Upper lobe of right lung (tissue), 1 donor: ENCODE results near the gene CAMTA1. TPM values are rescaled to one million over a fixed set of nuclear protein-coding genes. Genes with fewer than 3 reads are reported as not detected.

ENCODE experiments used
- ATAC-seq: fragments of 200-7000 bp; cut with Tn5 transposase; one replicate; pipeline ENCODE4 v1.9.1; 2020; ENCODE audit warnings: mild to moderate bottlenecking, moderate library complexity
- DNase-seq: peaks from one replicate; pipeline ENCODE4 v3.0.0-alpha.2; 2020
- H3K27ac ChIP-seq: fragments of 200-600 bp; one replicate; pipeline ENCODE4 v1.8.0; 2022
- H3K27me3 ChIP-seq: fragments of 200-600 bp; one replicate; pipeline ENCODE4 v1.8.0; 2022; ENCODE audit warnings: mild to moderate bottlenecking
- H3K36me3 ChIP-seq: fragments of 200-600 bp; one replicate; pipeline ENCODE4 v1.8.0; 2022
- H3K4me1 ChIP-seq: fragments of 200-600 bp; one replicate; pipeline ENCODE4 v1.8.0; 2022
- H3K4me3 ChIP-seq: fragments of 200-600 bp; one replicate; pipeline ENCODE4 v1.8.0; 2022; ENCODE audit warnings: mild to moderate bottlenecking
- H3K9me3 ChIP-seq: fragments of 200-600 bp; one replicate; pipeline ENCODE4 v1.8.0; 2022
- intact Hi-C: fragments of 100-400 bp; cut with DNase I; formaldehyde crosslinking; loops from one replicate; pipeline ENCODE4 v1.11.0; 2022
- total RNA-seq: library from RNA; stranded (reverse); fragmentation: NEBNext Ultra II Directional; extraction: Animal tissue kit (Norgen Biotek cat#: 25700); gene quantifications from one replicate; pipeline ENCODE4 v1.2.1, GENCODE V29; 2021
- TF ChIP-seq, protein P1 (sequence below): fragments of 200-600 bp; IDR thresholded peaks from one replicate; pipeline ENCODE4 v1.8.0; 2022; ENCODE audit warnings: antibody characterized with exemption
- donor health status: DM: no; HTN: yes; CAD: no; lungs with severe emphysema.

CAMTA1 gene
- total RNA-seq, 1 donor from 2014 or later = 63.4 TPM

- ATAC-seq = no peak
- intact Hi-C loops = loop anchor here (5.0 kb wide), 2 partner anchors 85 to 235 kb away; no protein-coding TSS in a partner anchor
- no peak for DNase-seq
- Histone ChIP-seq H3K27ac (no peak overlapping the region), H3K9me3 (no peaks in the 10 kb centered on the region), H3K36me3 (no peaks in the 10 kb centered on the region), H3K4me1 (peaks cover 7% of the 10 kb centered on the region), H3K4me3 (no peak overlapping the region), H3K27me3 (peaks cover 5% of the 10 kb centered on the region)
- TF ChIP-seq, protein P1, sequence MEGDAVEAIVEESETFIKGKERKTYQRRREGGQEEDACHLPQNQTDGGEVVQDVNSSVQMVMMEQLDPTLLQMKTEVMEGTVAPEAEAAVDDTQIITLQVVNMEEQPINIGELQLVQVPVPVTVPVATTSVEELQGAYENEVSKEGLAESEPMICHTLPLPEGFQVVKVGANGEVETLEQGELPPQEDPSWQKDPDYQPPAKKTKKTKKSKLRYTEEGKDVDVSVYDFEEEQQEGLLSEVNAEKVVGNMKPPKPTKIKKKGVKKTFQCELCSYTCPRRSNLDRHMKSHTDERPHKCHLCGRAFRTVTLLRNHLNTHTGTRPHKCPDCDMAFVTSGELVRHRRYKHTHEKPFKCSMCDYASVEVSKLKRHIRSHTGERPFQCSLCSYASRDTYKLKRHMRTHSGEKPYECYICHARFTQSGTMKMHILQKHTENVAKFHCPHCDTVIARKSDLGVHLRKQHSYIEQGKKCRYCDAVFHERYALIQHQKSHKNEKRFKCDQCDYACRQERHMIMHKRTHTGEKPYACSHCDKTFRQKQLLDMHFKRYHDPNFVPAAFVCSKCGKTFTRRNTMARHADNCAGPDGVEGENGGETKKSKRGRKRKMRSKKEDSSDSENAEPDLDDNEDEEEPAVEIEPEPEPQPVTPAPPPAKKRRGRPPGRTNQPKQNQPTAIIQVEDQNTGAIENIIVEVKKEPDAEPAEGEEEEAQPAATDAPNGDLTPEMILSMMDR = no peak
Measured at GRCh38 chr1:7667159-7667558, 881.9 kb downstream of the CAMTA1 start.

DNA sequence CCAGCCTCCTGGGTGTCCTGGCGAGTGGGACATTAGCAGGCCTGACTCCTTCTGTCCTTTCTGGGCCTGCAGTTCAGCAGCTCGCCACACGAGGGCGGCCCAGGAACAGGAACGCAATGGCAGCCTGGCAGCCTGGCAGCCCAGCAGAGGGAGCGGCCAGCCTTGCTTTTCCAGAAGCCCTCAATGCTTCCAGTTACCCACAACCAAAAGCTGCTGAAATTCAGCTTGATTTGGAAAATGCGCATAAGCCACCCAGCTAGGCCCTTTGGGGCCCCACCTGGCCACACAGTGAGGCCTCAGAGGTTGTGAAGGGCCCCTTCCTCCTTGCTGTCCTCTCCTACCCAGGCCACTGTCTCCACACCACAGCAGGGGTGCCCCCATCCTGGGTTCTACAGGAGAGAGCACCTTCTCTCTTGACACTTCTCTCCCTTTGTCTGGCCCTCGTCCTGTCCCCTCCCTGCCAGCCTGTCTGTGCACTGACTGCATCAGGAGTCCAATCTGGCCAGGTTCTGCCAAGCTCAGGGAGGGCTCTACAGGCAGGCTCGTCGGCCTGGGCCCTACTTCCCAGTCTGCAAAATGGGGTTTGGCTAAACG, 882.5 kb downstream of the CAMTA1 start:
- H3K36me3 ChIP-seq = no peaks in the 10 kb centered on the region
- H3K4me3 ChIP-seq = no peak overlapping the region
- TF ChIP-seq, protein P1 = peak; percentile 100
- ATAC-seq = peak; percentile 93
- peaks cover 5% of the 10 kb centered on the region for H3K27me3 ChIP-seq
- H3K27ac ChIP-seq = no peak overlapping the region
- H3K4me1 ChIP-seq = peaks cover 7% of the 10 kb centered on the region
- intact Hi-C loops = loop anchor here (5.0 kb wide), 2 partner anchors 85 to 235 kb away; no protein-coding TSS in a partner anchor
- no peaks in the 10 kb centered on the region for H3K9me3 ChIP-seq
- DNase-seq = peak; percentile 93

DNA sequence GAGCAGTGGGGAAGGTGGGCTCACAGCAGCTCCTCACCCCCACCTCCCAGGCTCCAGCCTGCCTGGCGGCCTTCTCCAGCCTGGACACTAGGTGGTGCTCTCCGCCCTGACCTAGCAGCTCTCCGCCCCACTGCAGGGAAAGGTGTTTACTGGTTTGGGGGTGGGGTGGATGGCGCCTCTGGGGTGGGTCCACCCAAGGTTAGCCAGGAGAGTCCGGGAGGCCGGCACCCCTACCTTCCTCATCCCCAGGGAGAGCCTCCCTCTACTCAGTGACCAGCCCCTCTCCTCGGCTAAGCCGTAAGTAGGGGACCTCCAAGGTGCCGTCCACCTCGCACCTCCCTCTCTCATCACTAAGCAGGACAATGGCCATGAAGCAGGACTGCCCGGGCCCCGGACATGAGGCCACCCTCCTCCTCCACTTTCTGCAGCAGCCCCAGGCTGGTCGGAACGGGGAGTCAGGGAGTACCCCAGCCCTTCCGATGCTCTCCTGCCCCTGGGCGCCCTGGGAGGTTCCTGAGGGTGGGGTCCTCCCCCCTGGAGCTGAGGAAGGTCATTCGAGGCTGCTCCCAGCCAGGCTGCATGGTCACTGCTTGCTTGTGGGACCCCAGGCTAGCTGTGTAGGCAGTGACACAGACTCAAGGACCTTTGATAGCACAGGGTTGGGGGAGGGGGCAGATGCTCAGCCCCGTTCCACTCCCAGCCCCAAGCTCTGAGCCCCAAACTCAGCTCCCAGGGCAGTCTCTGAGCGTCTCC, 884.5 kb downstream of the CAMTA1 start:
- DNase-seq = peak; percentile 76
- ATAC-seq = peak; percentile 67
- intact Hi-C loops = loop anchor here (5.0 kb wide), 2 partner anchors 83 to 233 kb away; no protein-coding TSS in a partner anchor
- Histone ChIP-seq H3K9me3 (no peaks in the 10 kb centered on the region), H3K27ac (no peak overlapping the region), H3K4me3 (no peak overlapping the region), H3K4me1 (peaks cover 7% of the 10 kb centered on the region), H3K27me3 (peaks cover 5% of the 10 kb centered on the region), H3K36me3 (no peaks in the 10 kb centered on the region)
- TF ChIP-seq, protein P1 = peak; percentile 79

- DNase-seq (no peak), ATAC-seq (no peak)
- intact Hi-C loops = no loop called here
- no peak overlapping the region for H3K4me3 ChIP-seq
- peaks cover 5% of the 10 kb centered on the region for H3K27me3 ChIP-seq
- no peaks in the 10 kb centered on the region for H3K36me3 ChIP-seq
- TF ChIP-seq, protein P1 = no peak
- peaks cover 7% of the 10 kb centered on the region for H3K4me1 ChIP-seq
- H3K27ac ChIP-seq = no peak overlapping the region
- H3K9me3 ChIP-seq = no peaks in the 10 kb centered on the region
Measured at GRCh38 chr1:7670334-7671145, 885.3 kb downstream of the CAMTA1 start.

DNA sequence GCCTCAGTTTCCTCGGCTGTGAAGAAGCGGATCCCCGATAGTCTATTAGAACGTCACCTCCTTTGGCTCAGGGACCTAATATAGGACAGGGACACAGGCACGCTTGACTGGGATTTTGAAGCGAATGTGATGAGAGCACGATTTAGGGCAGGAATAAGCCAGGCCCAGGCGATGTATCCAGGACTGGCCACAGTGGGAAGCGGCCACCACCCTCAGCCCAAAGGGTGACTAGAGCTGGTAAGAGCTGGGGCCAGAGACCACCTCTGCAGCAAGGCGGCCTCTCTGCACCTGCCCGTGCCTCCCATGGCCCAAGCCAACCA, 885.9 kb downstream of the CAMTA1 start:
- no peak overlapping the region for H3K27ac ChIP-seq
- intact Hi-C loops = no loop called here
- ATAC-seq = no peak
- no peaks in the 10 kb centered on the region for H3K9me3 ChIP-seq
- TF ChIP-seq, protein P1 = no peak
- H3K4me1 ChIP-seq = peaks cover 7% of the 10 kb centered on the region
- H3K4me3 ChIP-seq = no peak overlapping the region
- peaks cover 5% of the 10 kb centered on the region for H3K27me3 ChIP-seq
- DNase-seq = no peak
- H3K36me3 ChIP-seq = no peaks in the 10 kb centered on the region
